GM12873 (cell line): ENCODE results near the gene NRIP3.

Experiments used
- CTCF ChIP-seq: IDR thresholded peaks from 2 replicates; pipeline ENCODE4 v1.5.1; 2012; ENCODE audit warnings: low read depth, mild to moderate bottlenecking, moderate library complexity, low read length, control low read depth; ENCODE audit not compliant: insufficient read depth; ENCODE audit errors: missing control alignments

Gene NRIP3

GRCh38 chr11:8964324-8965320, 39.2 kb downstream of the NRIP3 start, which contains the start of gene TMEM9B:
TSS of gene TMEM9B (minus strand) at chr11:8964442. CDS start at chr11:8964313, 129 bp downstream.
- no peak for TF ChIP-seq CTCF

DNA sequence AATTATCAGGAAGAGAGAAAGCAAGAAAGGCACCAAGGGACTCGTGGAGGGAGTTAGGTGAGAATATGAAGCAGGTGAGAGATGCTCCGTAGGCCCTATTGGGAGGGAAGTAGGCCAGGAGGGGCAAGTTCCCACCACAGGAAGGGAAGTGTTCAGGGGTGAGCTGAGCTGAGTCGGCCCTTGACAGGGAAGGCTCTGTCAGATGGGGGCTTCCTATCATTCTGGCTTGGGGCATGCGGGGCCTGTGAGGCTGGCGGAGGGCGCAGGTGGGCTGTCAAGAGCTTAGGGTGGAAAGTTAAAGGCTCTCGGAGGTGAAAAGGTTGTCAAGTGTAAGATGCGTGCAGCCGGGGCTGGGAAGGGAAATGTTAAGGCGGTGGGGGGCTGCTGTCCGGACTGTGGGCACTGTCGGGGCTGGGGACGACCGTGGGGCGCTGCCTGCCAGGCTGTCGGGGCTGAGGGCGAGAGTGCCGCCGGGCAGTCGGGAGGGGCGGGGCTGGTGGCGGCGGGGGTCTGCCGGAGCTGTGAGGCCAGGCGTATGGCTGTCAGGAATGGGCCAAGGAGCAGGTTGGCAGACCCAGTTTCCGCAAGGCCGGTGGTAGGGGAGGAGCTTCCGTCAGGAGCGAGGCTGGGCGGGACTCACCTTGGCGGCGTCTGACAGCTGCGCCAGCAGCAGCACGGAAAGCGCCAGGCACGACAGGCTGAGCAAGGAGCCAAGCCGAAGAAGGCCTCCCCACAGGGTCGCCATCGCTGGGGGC, 40.1 kb downstream of the NRIP3 start:
- TF ChIP-seq CTCF = no peak

DNA sequence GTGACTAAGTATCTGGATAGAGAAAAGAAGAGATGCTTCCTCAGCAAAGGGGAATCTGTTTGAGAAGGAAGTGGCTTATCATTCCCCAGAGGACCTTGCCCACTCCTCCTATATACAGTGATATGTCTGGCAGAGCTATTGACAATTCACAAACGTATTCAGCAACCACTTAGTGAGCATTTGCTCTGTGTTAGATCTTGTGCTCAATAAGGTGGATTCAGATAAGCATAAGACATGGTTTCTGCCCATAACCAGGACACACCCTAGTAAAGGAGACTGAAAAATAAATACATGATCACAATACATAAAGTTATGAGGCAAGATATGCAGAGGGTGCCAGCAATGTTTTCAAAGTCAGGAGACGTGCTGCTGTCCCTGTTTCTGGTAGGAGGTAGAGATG, 41.0 kb downstream of the NRIP3 start:
- TF ChIP-seq CTCF = no peak

- TF ChIP-seq CTCF = no peak
These were observed 42.4 kb downstream of the NRIP3 start for GRCh38 chr11:8961401-8961800.

GRCh38 chr11:8959546-8960166, 44.1 kb downstream of the NRIP3 start:
- peak; percentile 78 for TF ChIP-seq CTCF

DNA sequence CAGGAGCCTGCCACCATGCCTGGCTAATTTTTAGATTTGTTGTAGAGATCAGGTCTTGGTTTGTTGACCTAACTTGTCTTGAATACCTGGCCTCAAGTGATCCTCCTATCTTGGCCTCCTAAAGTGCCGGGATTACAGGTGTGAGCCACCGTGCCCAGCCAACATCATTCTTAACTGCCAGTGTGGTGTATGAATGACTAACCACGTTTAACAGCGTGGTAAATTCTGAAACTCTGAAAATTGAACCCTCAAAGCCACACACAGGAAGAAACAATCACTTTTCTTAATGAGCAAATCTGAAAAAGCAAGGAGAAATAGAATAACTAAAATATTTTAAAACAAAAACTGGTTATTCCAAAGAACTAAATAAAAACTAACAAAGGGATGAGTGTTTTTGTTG, 46.9 kb downstream of the NRIP3 start:
- TF ChIP-seq CTCF = no peak
